Panc1 (cell line): ENCODE measurements around the gene IL17B. TPM values are rescaled to one million over a fixed set of nuclear protein-coding genes. Genes with fewer than 3 reads are reported as not detected.

Source experiments
- ATAC-seq: fragments of 200-7000 bp; cut with Tn5 transposase; 2 replicates; pipeline ENCODE4 v1.9.1; 2020; ENCODE audit warnings: mild to moderate bottlenecking, moderate library complexity
- BruUV-seq: library from RNA; stranded (reverse); fragments of 400-500 nt; replicated peaks from 2 replicates; lab custom pipeline; 2021; lab: Mats Ljungman, UMichigan
- CTCF ChIA-PET: fragments of 300-600 bp; sonication (Branson Sonifier 250); formaldehyde crosslinking; loops from one replicate; lab custom pipeline; 2022; ENCODE audit warnings: antibody characterized with exemption; lab: Charles Lee
- POLR2A ChIA-PET: fragments of 300-600 bp; sonication (Branson Sonifier 250); formaldehyde crosslinking; loops from one replicate; lab custom pipeline; 2022; ENCODE audit warnings: antibody characterized with exemption; lab: Charles Lee
- DNase-seq: peaks from one replicate; pipeline ENCODE4 v3.0.0-alpha.2; 2010; ENCODE audit warnings: low read depth, low spot score
- H3K27ac ChIP-seq: 2 replicates; pipeline ENCODE4 v1.5.1; 2011; ENCODE audit warnings: mild to moderate bottlenecking, low read length, inconsistent platforms
- H3K27me3 ChIP-seq: fragments of 200-500 bp; sonication (Bioruptor generic); 2 replicates; pipeline ENCODE4 v1.6.0; 2014; ENCODE audit warnings: low read length, inconsistent platforms; ENCODE audit not compliant: control insufficient read depth, insufficient read depth
- H3K36me3 ChIP-seq: fragments of 200-500 bp; sonication (Bioruptor generic); 2 replicates; pipeline ENCODE4 v1.5.1; 2014; ENCODE audit warnings: inconsistent platforms, mild to moderate bottlenecking, low read length, moderate library complexity; ENCODE audit not compliant: control insufficient read depth, insufficient read depth
- H3K4me1 ChIP-seq: 2 replicates; pipeline ENCODE4 v1.5.1; 2011; ENCODE audit warnings: inconsistent platforms, mild to moderate bottlenecking, low read length, moderate library complexity; ENCODE audit not compliant: control insufficient read depth, insufficient read depth
- H3K4me3 ChIP-seq, 2 experiments: 2 replicates each; pipeline ENCODE4 v1.5.1; 2011 to 2012; ENCODE audit warnings: low read depth in 2 of 2, low read length in 2 of 2, mild to moderate bottlenecking in 2 of 2, inconsistent platforms in 1 of 2, moderate library complexity in 1 of 2
- H3K9me3 ChIP-seq: fragments of 200-500 bp; sonication (Bioruptor generic); 2 replicates; pipeline ENCODE4 v1.5.1; 2014; ENCODE audit warnings: low read depth, mild to moderate bottlenecking, inconsistent platforms, low read length, moderate library complexity; ENCODE audit not compliant: control insufficient read depth, insufficient read depth
- POLR2AphosphoS5 ChIP-seq: IDR thresholded peaks from 2 replicates; pipeline ENCODE4 v1.6.1; 2012; ENCODE audit warnings: mild to moderate bottlenecking, low read depth, low read length, moderate library complexity
- SIN3A ChIP-seq: IDR thresholded peaks from 2 replicates; pipeline ENCODE4 v1.6.1; 2012; ENCODE audit warnings: low read depth, mild to moderate bottlenecking, low read length, moderate library complexity, borderline replicate concordance; ENCODE audit not compliant: insufficient read depth
- TCF7L2 ChIP-seq: IDR thresholded peaks from 2 replicates; pipeline ENCODE4 v1.6.1; 2011; ENCODE audit warnings: mild to moderate bottlenecking, low read depth, low read length, inconsistent platforms
- in situ Hi-C: cut with HindIII; loops from 2 replicates; pipeline ENCODE4 v1.10.0; 2016; ENCODE audit warnings: low sequenced_read_pairs, low pct_unique_long_range_greater_than_20kb
- intact Hi-C: fragments of 100-400 bp; cut with micrococcal nuclease; formaldehyde crosslinking; loops from one replicate; pipeline ENCODE4 v1.10.0; 2022; ENCODE audit not compliant: unreplicated experiment
- total RNA-seq: library from RNA; stranded (reverse); gene quantifications from one replicate; pipeline ENCODE4 v1.2.1, GENCODE V29; 2021; ENCODE audit not compliant: unreplicated experiment
- TF ChIP-seq, protein P1 (sequence below): fragments of 450-650 bp; IDR thresholded peaks from 2 replicates; pipeline ENCODE4 v1.5.1; 2017; ENCODE audit warnings: mild to moderate bottlenecking
- TF ChIP-seq, protein P2 (sequence below), 2 experiments: IDR thresholded peaks; 2 replicates each; pipeline ENCODE4 v1.6.1; 2011 to 2012; ENCODE audit warnings: low read depth in 2 of 2, control low read depth in 1 of 2, low read length in 1 of 2, mild to moderate bottlenecking in 1 of 2, moderate library complexity in 1 of 2; ENCODE audit not compliant: insufficient read depth in 1 of 2

The IL17B gene
- total RNA-seq, 1 experiment from 2014 or later = not detected

- no TSS peak for BruUV-seq
- intact Hi-C loops = no loop called here
- in situ Hi-C loops = no loop called here
These were observed 2.3 kb upstream of the IL17B start for GRCh38 chr5:149381261-149381985.

DNA sequence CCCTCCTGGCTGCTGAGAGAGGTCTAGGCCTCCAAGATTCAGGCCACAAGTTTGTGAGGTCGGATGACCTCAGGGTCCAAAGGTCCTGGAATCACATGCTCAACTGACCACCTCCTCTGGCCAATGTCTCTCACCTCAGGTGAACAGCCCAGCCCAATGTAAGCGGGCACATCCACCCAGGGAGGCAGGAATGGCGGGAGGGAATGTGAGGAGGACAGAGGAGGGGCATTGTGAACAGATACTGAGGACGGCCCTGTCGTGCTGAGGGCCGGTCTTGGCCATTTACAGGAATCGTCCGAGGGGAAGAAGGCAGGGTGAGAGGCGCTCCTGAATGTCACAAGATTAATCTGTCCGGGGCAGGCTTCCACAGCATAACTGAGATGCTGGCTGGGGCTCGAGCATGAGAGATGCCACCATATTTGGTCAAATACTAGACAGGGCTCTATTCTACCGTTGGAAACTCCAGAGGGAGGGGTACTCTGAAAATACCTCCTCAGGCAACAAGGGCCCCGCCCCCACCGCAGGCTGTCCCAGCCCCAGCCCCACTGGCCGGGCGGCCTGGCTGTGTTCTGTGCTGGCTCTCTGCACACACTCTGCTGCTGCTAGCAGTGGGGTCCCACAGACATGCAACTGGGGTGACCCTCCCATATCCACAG is 1.5 kb upstream of the IL17B start:
- ChIA-PET POLR2A (no interaction called here), CTCF (interaction anchor here (0.6 to 1.1 kb wide), 6 partner anchors 13 to 184 kb away, joined by 3 to 13 read pairs (median 4); no protein-coding TSS in a partner anchor)
- Histone ChIP-seq H3K36me3 (no peaks in the 10 kb centered on the region), H3K4me3 (no peak overlapping the region), H3K27me3 (no peaks in the 10 kb centered on the region), H3K4me1 (0 out of 2 replicates have a peak, but pooled peaks cover 3% of the 10 kb centered on the region), H3K27ac (no peak overlapping the region), H3K9me3 (no peaks in the 10 kb centered on the region)
- intact Hi-C loops (no loop called here), in situ Hi-C loops (no loop called here)
- BruUV-seq = no TSS peak
- TF ChIP-seq, protein P1, sequence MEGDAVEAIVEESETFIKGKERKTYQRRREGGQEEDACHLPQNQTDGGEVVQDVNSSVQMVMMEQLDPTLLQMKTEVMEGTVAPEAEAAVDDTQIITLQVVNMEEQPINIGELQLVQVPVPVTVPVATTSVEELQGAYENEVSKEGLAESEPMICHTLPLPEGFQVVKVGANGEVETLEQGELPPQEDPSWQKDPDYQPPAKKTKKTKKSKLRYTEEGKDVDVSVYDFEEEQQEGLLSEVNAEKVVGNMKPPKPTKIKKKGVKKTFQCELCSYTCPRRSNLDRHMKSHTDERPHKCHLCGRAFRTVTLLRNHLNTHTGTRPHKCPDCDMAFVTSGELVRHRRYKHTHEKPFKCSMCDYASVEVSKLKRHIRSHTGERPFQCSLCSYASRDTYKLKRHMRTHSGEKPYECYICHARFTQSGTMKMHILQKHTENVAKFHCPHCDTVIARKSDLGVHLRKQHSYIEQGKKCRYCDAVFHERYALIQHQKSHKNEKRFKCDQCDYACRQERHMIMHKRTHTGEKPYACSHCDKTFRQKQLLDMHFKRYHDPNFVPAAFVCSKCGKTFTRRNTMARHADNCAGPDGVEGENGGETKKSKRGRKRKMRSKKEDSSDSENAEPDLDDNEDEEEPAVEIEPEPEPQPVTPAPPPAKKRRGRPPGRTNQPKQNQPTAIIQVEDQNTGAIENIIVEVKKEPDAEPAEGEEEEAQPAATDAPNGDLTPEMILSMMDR = no peak
- TF ChIP-seq, protein P2, sequence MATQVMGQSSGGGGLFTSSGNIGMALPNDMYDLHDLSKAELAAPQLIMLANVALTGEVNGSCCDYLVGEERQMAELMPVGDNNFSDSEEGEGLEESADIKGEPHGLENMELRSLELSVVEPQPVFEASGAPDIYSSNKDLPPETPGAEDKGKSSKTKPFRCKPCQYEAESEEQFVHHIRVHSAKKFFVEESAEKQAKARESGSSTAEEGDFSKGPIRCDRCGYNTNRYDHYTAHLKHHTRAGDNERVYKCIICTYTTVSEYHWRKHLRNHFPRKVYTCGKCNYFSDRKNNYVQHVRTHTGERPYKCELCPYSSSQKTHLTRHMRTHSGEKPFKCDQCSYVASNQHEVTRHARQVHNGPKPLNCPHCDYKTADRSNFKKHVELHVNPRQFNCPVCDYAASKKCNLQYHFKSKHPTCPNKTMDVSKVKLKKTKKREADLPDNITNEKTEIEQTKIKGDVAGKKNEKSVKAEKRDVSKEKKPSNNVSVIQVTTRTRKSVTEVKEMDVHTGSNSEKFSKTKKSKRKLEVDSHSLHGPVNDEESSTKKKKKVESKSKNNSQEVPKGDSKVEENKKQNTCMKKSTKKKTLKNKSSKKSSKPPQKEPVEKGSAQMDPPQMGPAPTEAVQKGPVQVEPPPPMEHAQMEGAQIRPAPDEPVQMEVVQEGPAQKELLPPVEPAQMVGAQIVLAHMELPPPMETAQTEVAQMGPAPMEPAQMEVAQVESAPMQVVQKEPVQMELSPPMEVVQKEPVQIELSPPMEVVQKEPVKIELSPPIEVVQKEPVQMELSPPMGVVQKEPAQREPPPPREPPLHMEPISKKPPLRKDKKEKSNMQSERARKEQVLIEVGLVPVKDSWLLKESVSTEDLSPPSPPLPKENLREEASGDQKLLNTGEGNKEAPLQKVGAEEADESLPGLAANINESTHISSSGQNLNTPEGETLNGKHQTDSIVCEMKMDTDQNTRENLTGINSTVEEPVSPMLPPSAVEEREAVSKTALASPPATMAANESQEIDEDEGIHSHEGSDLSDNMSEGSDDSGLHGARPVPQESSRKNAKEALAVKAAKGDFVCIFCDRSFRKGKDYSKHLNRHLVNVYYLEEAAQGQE (IDR thresholded peaks at IDR 0.05; ENCODE audit: insufficient read depth in 1 of 2, low read depth in 2 of 2, low read length in 1 of 2) = no peak
- no peak for TF ChIP-seq SIN3A
- no peak for TF ChIP-seq POLR2AphosphoS5
- no peak for TF ChIP-seq TCF7L2
- no peak for DNase-seq
- no peak for ATAC-seq

More at GRCh38 chr5:149381261-149381985, 2.3 kb upstream of the IL17B start:
- ChIA-PET POLR2A (no interaction called here), CTCF (interaction anchor here (0.7 to 1.8 kb wide), 6 partner anchors 10 to 183 kb away, joined by 4 to 13 read pairs (median 6); no protein-coding TSS in a partner anchor)
- H3K27me3 ChIP-seq = no peaks in the 10 kb centered on the region
- no peaks in the 10 kb centered on the region for H3K36me3 ChIP-seq
- no peak overlapping the region for H3K27ac ChIP-seq
- 0 out of 2 replicates have a peak, but pooled peaks cover 3% of the 10 kb centered on the region for H3K4me1 ChIP-seq
- no peaks in the 10 kb centered on the region for H3K9me3 ChIP-seq
- DNase-seq (no peak), ATAC-seq (peak; percentile 52)
- TF ChIP-seq, protein P2 (IDR thresholded peaks at IDR 0.05; ENCODE audit: insufficient read depth in 1 of 2, low read depth in 2 of 2, low read length in 1 of 2) = no peak
- TF ChIP-seq POLR2AphosphoS5 = no peak
- no peak overlapping the region for H3K4me3 ChIP-seq
